Measurements from ENCODE around the gene A2M. TPM values are rescaled to one million over a fixed set of nuclear protein-coding genes. Genes with fewer than 3 reads are reported as not detected.
A peak's percentile ranks its signal among the peaks of the same experiment; 100 is the strongest.

The A2M gene
- total and polyA plus RNA-seq, 7 donors = 42.6 to 242 (median 86.0) TPM

GRCh38 chr12:9066183-9066623 is 49.5 kb downstream of the A2M start:
- intact Hi-C loops (cut with DNase I) = loop anchor here (5.0 kb wide), 2 partner anchors 36 to 46 kb away; no protein-coding TSS in a partner anchor
- H3K27ac ChIP-seq = no peak overlapping the region

GRCh38 chr12:9065607-9065856 is 50.2 kb downstream of the A2M start:
- Histone ChIP-seq H3K4me1 (peaks cover 10% of the 10 kb centered on the region), H3K9me3 (no peaks in the 10 kb centered on the region), H3K36me3 (ENCODE audit: insufficient read depth in 1 of 2, low read depth in 1 of 2) (peaks cover 0 to 41% of the 10 kb centered on the region in 2 donors), H3K27ac (peak overlapping the region; percentile 89), H3K4me3 (peak overlapping the region; percentile 84), H3K27me3 (ENCODE audit: insufficient read depth in 3 of 3, low read length in 2 of 3) (no peaks in the 10 kb centered on the region)
- intact Hi-C loops (cut with DNase I) = loop anchor here (5.0 kb wide), 2 partner anchors 37 to 47 kb away; no protein-coding TSS in a partner anchor
- ATAC-seq (no peak), DNase-seq (no peak)
- TF ChIP-seq CTCF (IDR thresholded peaks at IDR 0.05) = no peak
- 79 to 97% (median 93%) methylated on average over 1 of the region's 1 CpG for WGBS, 3 donors

More at GRCh38 chr12:9066183-9066623, 49.5 kb downstream of the A2M start:
- no peaks in the 10 kb centered on the region for H3K9me3 ChIP-seq
- no peak overlapping the region for H3K4me3 ChIP-seq
- DNase-seq (no peak), ATAC-seq (no peak)
- peaks cover 10% of the 10 kb centered on the region for H3K4me1 ChIP-seq
- H3K36me3 ChIP-seq (ENCODE audit: insufficient read depth in 1 of 2, low read depth in 1 of 2) = peaks cover 0 to 47% of the 10 kb centered on the region in 2 donors
- 92 to 93% (median 93%) methylated on average over 9 of the region's 9 CpGs for WGBS, 3 donors
- no peaks in the 10 kb centered on the region for H3K27me3 ChIP-seq (ENCODE audit: insufficient read depth in 3 of 3, low read length in 2 of 3)
- no peak for TF ChIP-seq CTCF (IDR thresholded peaks at IDR 0.05)

- intact Hi-C loops (cut with DNase I) = loop anchor here (5.0 kb wide), 2 partner anchors 37 to 47 kb away; no protein-coding TSS in a partner anchor
- H3K4me3 ChIP-seq = peak overlapping the region; percentile 84
- H3K36me3 ChIP-seq (ENCODE audit: insufficient read depth in 1 of 2, low read depth in 1 of 2) = peaks cover 0 to 35% of the 10 kb centered on the region in 2 donors
- H3K9me3 ChIP-seq = no peaks in the 10 kb centered on the region
- no peak for TF ChIP-seq CTCF (IDR thresholded peaks at IDR 0.05)
- DNase-seq (peak; percentile 78 to 83), ATAC-seq (peak; percentile 91 to 94 (median 92))
- 25 to 29% (median 27%) methylated on average over 33 to 43 of the region's 45 CpGs for WGBS, 3 donors
- no peaks in the 10 kb centered on the region for H3K27me3 ChIP-seq (ENCODE audit: insufficient read depth in 3 of 3, low read length in 2 of 3)
- H3K27ac ChIP-seq = peak overlapping the region; percentile 89
- peaks cover 10% of the 10 kb centered on the region for H3K4me1 ChIP-seq
Measured at GRCh38 chr12:9064815-9065606, 50.7 kb downstream of the A2M start.

- H3K36me3 ChIP-seq (ENCODE audit: insufficient read depth in 1 of 2, low read depth in 1 of 2) = peaks cover 0 to 28% of the 10 kb centered on the region in 2 donors
- intact Hi-C loops (cut with DNase I) = no loop called here
- peak; percentile 35 for TF ChIP-seq CTCF (IDR thresholded peaks at IDR 0.05)
- H3K4me3 ChIP-seq = peak overlapping the region; percentile 84
- H3K4me1 ChIP-seq = peaks cover 10% of the 10 kb centered on the region
- H3K27ac ChIP-seq = peak overlapping the region; percentile 89
- peak; percentile 78 to 90 (median 86) for ATAC-seq
- 1 to 3% (median 1%) methylated on average over 27 to 51 of the region's 51 CpGs for WGBS, 3 donors
- DNase-seq = peak; percentile 60 to 72
- H3K27me3 ChIP-seq (ENCODE audit: insufficient read depth in 3 of 3, low read length in 2 of 3) = no peaks in the 10 kb centered on the region
- no peaks in the 10 kb centered on the region for H3K9me3 ChIP-seq
Measured at GRCh38 chr12:9064201-9064814, 51.4 kb downstream of the A2M start.
